ENCODE results near the gene PPP1R3C. TPM values are rescaled to one million over a fixed set of nuclear protein-coding genes. Genes with fewer than 3 reads are reported as not detected.

The PPP1R3C gene
- total and polyA plus RNA-seq, 2 of the 4 experiments (the other 2 are of a cell fraction): 17.4 to 62.9 TPM

GRCh38 chr10:91634246-91634645 is 1.4 kb upstream of the PPP1R3C start:
- Histone ChIP-seq H2BK15ac (ENCODE audit: low read depth, low read length) (peak overlapping the region; percentile 86; the same call in 1 of the 3 replicates), H4K8ac (ENCODE audit: low read depth in 2 of 2, low read length in 2 of 2) (peak overlapping the region in 1 of 2 experiments; percentile 4; a peak in 2 of 4 replicates), H2BK5ac (ENCODE audit: low read depth, low read length, poor library complexity, severe bottlenecking) (no peak overlapping the region), H3K9ac (ENCODE audit: low read depth, low read length) (no peak overlapping the region), H3K4me3 (ENCODE audit: insufficient read depth, low read depth, low read length) (no peak overlapping the region), H3K36me3 (ENCODE audit: control insufficient read depth, insufficient read depth, low read length) (peaks cover 16% of the 10 kb centered on the region), H4K20me1 (ENCODE audit: insufficient read depth, low read length) (peaks cover 16% of the 10 kb centered on the region), H2AFZ (replicated peaks; ENCODE audit: low read length, poor library complexity) (no peak overlapping the region), H3K4me1 (ENCODE audit: control insufficient read depth, insufficient read depth, low read length) (peaks cover 4% of the 10 kb centered on the region), H3K23ac (ENCODE audit: low read depth, low read length) (peak overlapping the region; percentile 36; the same call in 1 of the 2 replicates), H2BK120ac (ENCODE audit: low read depth, low read length) (peak overlapping the region; percentile 33; the same call in 1 of the 2 replicates), H2AK5ac (ENCODE audit: low read depth, low read length) (peak overlapping the region; percentile 6; the same call in 1 of the 2 replicates), H3K9me3 (ENCODE audit: control insufficient read depth, insufficient read depth, low read length) (no peaks in the 10 kb centered on the region; the same call in 1 of the 2 replicates), H4K91ac (ENCODE audit: insufficient read depth, low read depth, low read length) (peak overlapping the region; percentile 45; the same call in 1 of the 2 replicates), H3K18ac (ENCODE audit: low read depth, low read length) (peak overlapping the region; percentile 73; the same call in 1 of the 2 replicates), H4K5ac (ENCODE audit: low read depth, low read length) (peak overlapping the region; percentile 1; the same call in 1 of the 2 replicates), H3K27me3 (ENCODE audit: control insufficient read depth, insufficient read depth, low read length) (no peaks in the 10 kb centered on the region), H3K9me1 (ENCODE audit: insufficient read depth, low read length) (no peaks in the 10 kb centered on the region), H2AK9ac (replicated peaks; ENCODE audit: low read depth, low read length, poor library complexity) (no peak overlapping the region), H3K4ac (ENCODE audit: low read depth, low read length) (peak overlapping the region; percentile 44; the same call in 1 of the 2 replicates), H3K4me2 (ENCODE audit: low read depth, low read length) (no peak overlapping the region), H2BK20ac (ENCODE audit: low read depth, low read length) (peak overlapping the region; percentile 11; the same call in 1 of the 2 replicates), H3K14ac (replicated peaks; ENCODE audit: low read depth, low read length) (no peak overlapping the region), H3K56ac (ENCODE audit: extremely low read depth, insufficient read depth, low read length) (no peak overlapping the region), H3K27ac (ENCODE audit: insufficient read depth, low read length) (no peak overlapping the region), H3K79me1 (ENCODE audit: low read depth in 1 of 2, low read length in 2 of 2) (peaks cover 20 to 31% of the 10 kb centered on the region in 2 experiments; a peak in 3 of 4 replicates)
- BruUV-seq (replicated peaks): no TSS peak
- ChIA-PET CTCF (interaction anchor here (0.6 to 5.2 kb wide), 5 partner anchors 60 to 491 kb away, joined by 4 to 30 read pairs (median 15); no protein-coding TSS in a partner anchor), POLR2A (ENCODE audit: unreplicated experiment) (no interaction called here)
- no peak for TF ChIP-seq RFX5 (IDR thresholded peaks at IDR 0.05; ENCODE audit: low read depth, low read length)
- no peak for TF ChIP-seq BHLHE40 (IDR thresholded peaks at IDR 0.05; ENCODE audit: low read depth, low read length)
- no peak for TF ChIP-seq ELK1 (IDR thresholded peaks at IDR 0.05; ENCODE audit: borderline replicate concordance, low read depth, low read length)
- no peak for TF ChIP-seq NFE2L2 (IDR thresholded peaks at IDR 0.05; ENCODE audit: low read depth, low read length)
- no peak for TF ChIP-seq POLR2A (IDR thresholded peaks at IDR 0.05; ENCODE audit: low read depth, low read length)
- TF ChIP-seq, protein P1, sequence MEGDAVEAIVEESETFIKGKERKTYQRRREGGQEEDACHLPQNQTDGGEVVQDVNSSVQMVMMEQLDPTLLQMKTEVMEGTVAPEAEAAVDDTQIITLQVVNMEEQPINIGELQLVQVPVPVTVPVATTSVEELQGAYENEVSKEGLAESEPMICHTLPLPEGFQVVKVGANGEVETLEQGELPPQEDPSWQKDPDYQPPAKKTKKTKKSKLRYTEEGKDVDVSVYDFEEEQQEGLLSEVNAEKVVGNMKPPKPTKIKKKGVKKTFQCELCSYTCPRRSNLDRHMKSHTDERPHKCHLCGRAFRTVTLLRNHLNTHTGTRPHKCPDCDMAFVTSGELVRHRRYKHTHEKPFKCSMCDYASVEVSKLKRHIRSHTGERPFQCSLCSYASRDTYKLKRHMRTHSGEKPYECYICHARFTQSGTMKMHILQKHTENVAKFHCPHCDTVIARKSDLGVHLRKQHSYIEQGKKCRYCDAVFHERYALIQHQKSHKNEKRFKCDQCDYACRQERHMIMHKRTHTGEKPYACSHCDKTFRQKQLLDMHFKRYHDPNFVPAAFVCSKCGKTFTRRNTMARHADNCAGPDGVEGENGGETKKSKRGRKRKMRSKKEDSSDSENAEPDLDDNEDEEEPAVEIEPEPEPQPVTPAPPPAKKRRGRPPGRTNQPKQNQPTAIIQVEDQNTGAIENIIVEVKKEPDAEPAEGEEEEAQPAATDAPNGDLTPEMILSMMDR (conservative IDR thresholded peaks at IDR 0.05; ENCODE audit: low read depth, low read length): no peak
- no peak for TF ChIP-seq FOS (IDR thresholded peaks at IDR 0.05; ENCODE audit: low read depth, low read length)
- TF ChIP-seq RCOR1 (IDR thresholded peaks at IDR 0.05; ENCODE audit: insufficient replicate concordance, low read length): no peak
- no peak for TF ChIP-seq MXI1 (IDR thresholded peaks at IDR 0.05; ENCODE audit: borderline replicate concordance, low read depth, low read length)
- TF ChIP-seq, protein P2, sequence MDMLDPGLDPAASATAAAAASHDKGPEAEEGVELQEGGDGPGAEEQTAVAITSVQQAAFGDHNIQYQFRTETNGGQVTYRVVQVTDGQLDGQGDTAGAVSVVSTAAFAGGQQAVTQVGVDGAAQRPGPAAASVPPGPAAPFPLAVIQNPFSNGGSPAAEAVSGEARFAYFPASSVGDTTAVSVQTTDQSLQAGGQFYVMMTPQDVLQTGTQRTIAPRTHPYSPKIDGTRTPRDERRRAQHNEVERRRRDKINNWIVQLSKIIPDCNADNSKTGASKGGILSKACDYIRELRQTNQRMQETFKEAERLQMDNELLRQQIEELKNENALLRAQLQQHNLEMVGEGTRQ (IDR thresholded peaks at IDR 0.05; ENCODE audit: low read depth, low read length): no peak
- no peak for TF ChIP-seq CEBPB (IDR thresholded peaks at IDR 0.05; ENCODE audit: low read depth, low read length)
- no peak for TF ChIP-seq MAZ (IDR thresholded peaks at IDR 0.05; ENCODE audit: borderline replicate concordance, low read depth, low read length)
- no peak for TF ChIP-seq RAD21 (IDR thresholded peaks at IDR 0.05; ENCODE audit: low read length)
- no peak for TF ChIP-seq MAFK (IDR thresholded peaks at IDR 0.05; ENCODE audit: low read depth, low read length)
- no peak for TF ChIP-seq CHD1 (IDR thresholded peaks at IDR 0.05; ENCODE audit: low read depth, low read length)
- no peak for TF ChIP-seq SMC3 (IDR thresholded peaks at IDR 0.05; ENCODE audit: low read depth, low read length)
- ATAC-seq (ENCODE audit: low read depth) (no peak), DNase-seq (no peak)
- WGBS, 2 experiments (ENCODE audit: extremely low coverage in 2 of 2, insufficient read length in 1 of 2): no CpG with 5 or more reads among the region's 5 CpGs
- intact Hi-C loops (cut with micrococcal nuclease) (loop anchor here (5.0 to 10.0 kb wide), 3 partner anchors 122 to 749 kb away; partner anchors contain the start of gene TNKS2), in situ Hi-C loops (cut with MboI; ENCODE audit: low sequenced_read_pairs) (loop anchor here (10.0 kb wide), 1 partner anchor 339 kb away; no protein-coding TSS in a partner anchor), dilution Hi-C loops (cut with HindIII; ENCODE audit: low sequenced_read_pairs, unreplicated experiment) (no loop called here)
